HepG2 (cell line): Measurements from ENCODE around the gene PAPOLA. TPM values are rescaled to one million over a fixed set of nuclear protein-coding genes. Genes with fewer than 3 reads are reported as not detected.
A peak's percentile ranks its signal among the peaks of the same experiment; 100 is the strongest.

ENCODE experiments used
- HNF1B ChIP-seq: sonication (generic); formaldehyde crosslinking; IDR thresholded peaks from 2 replicates; pipeline ENCODE4 v1.5.1; 2020; ENCODE audit warnings: mild to moderate bottlenecking, moderate library complexity, missing genetic modification reagents
- HOXD1 ChIP-seq: sonication (generic); formaldehyde crosslinking; IDR thresholded peaks from 2 replicates; pipeline ENCODE4 v1.5.0; 2020; ENCODE audit warnings: missing genetic modification reagents
- MED8 ChIP-seq: sonication (generic); formaldehyde crosslinking; IDR thresholded peaks from 2 replicates; pipeline ENCODE4 v1.8.1; 2023; ENCODE audit warnings: mild to moderate bottlenecking, missing genetic modification reagents; ENCODE audit not compliant: insufficient replicate concordance
- MYC ChIP-seq: sonication (generic); formaldehyde crosslinking; IDR thresholded peaks from 2 replicates; pipeline ENCODE4 v1.9.0; 2021; ENCODE audit warnings: missing genetic modification reagents, borderline replicate concordance
- PAXIP1 ChIP-seq: sonication (generic); formaldehyde crosslinking; conservative IDR thresholded peaks from 2 replicates; pipeline ENCODE4 v1.4.0; 2020; ENCODE audit warnings: mild to moderate bottlenecking, missing genetic modification reagents, moderate library complexity
- SOX13 ChIP-seq, 3 experiments: fragments of 450-650 bp in 1 of 3; sonication (generic) in 1 of 3; formaldehyde crosslinking in 1 of 3; IDR thresholded peaks in 2 of 3; conservative IDR thresholded peaks in 1 of 3; 2 replicates each; pipeline versions ENCODE4 v1.5.0 to v1.6.1; 2016 to 2020; ENCODE audit warnings: antibody characterized with exemption in 1 of 3, mild to moderate bottlenecking in 1 of 3, missing compliant biosample characterization in 1 of 3, missing genetic modification reagents in 1 of 3, moderate library complexity in 1 of 3
- SRF ChIP-seq: IDR thresholded peaks from 2 replicates; pipeline ENCODE4 v1.6.1; 2011; ENCODE audit warnings: mild to moderate bottlenecking, low read depth, low read length, moderate library complexity
- ZBTB40 ChIP-seq, 2 experiments: fragments of 450-650 bp in 1 of 2; sonication (generic) in 1 of 2; formaldehyde crosslinking in 1 of 2; IDR thresholded peaks; 2 replicates each; pipeline versions ENCODE4 v1.6.1 to v1.8.0; 2016 to 2022; ENCODE audit warnings: antibody characterized with exemption in 1 of 2, mild to moderate bottlenecking in 1 of 2, missing genetic modification reagents in 1 of 2
- ZNF274 ChIP-seq: sonication (generic); formaldehyde crosslinking; IDR thresholded peaks from 2 replicates; pipeline ENCODE4 v1.5.1; 2020; ENCODE audit warnings: mild to moderate bottlenecking, missing genetic modification reagents
- ZNF326 ChIP-seq: sonication (generic); formaldehyde crosslinking; IDR thresholded peaks from 2 replicates; pipeline ENCODE4 v1.4.0; 2020; ENCODE audit warnings: missing genetic modification reagents, borderline replicate concordance
- polyA plus RNA-seq, 8 experiments: library from polyadenylated mRNA; depleted of rRNA in 3 of 8; stranded (reverse) in 7 of 8; unstranded in 1 of 8; fragments of >200 nt; fragmentation: Illumina TruSeq in 4 of 8; extraction: Trizol in 4 of 8; gene quantifications; 2 replicates each; pipeline versions ENCODE4 v1.2.1 to v1.2.3, GENCODE V29; 2011 to 2016; ENCODE audit warnings: low read depth in 4 of 8, missing spikeins in 1 of 8, mixed read lengths in 1 of 8; ENCODE audit not compliant: insufficient read depth in 1 of 8
- total RNA-seq, 5 experiments: library from RNA; depleted of rRNA; stranded (reverse); fragments of >200 nt; fragmentation: Illumina TruSeq; extraction: Trizol; gene quantifications; 2 replicates each; pipeline ENCODE4 v1.2.3, GENCODE V29; 2016; ENCODE audit warnings: low read depth in 1 of 5
- TF ChIP-seq, protein P1 (sequence below): sonication (generic); formaldehyde crosslinking; IDR thresholded peaks from 2 replicates; pipeline ENCODE4 v1.8.1; 2023; ENCODE audit warnings: mild to moderate bottlenecking, moderate library complexity, missing genetic modification reagents

The PAPOLA gene
- total and polyA plus RNA-seq, 2 of the 13 experiments (the other 11 are each of a cell fraction or from before 2014, with no cell fraction given), result 103 to 151 TPM

DNA sequence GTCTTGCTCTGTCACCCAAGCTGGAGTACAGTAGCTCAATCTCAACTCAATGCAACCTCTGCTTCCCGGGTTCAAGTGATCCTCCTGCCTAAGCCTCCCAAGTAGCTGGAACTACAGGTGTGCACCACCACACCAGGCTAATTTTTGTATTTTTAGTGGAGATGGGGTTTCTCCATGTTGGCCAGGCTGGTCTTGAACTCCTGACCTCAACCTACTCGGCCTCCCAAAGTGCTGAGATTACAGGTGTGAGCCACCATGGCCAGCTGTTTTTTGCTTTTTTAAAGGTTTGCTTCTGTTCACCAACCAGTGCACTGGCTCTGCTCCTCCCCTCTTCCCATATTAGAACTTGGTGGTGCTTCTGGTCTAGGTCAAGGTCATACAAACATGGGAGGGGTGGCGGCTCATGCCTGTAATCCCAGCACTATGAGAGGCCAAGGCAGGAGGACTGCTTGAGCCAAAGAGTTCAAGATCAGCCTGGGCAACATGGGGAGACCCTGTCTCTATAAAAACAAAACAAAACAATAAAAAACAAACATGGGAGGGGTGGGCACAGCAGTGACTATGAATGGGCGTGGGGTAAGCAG is 20.4 kb upstream of the PAPOLA start (continued):
- TF ChIP-seq, protein P1, sequence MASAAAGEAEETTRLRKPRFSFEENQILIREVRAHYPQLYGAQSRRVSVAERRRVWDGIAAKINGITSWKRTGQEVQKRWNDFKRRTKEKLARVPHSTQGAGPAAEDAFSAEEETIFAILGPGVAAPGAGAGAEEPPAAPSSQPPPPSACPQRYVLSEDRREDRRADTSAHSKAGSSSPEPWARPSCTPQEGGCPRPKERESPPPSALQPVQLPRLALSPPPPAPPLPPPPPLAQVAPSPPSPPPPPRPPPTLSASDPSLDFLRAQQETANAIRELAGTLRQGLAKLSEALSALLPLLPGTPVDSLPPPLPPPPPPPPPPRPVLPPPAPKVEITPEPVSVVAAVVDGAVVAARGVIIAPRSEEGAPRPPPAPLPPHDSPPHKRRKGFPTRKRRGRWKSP, result no peak
- TF ChIP-seq MYC (CRISPR knock-in tag) (no peak), MED8 (CRISPR knock-in tag) (no peak), PAXIP1 (0 out of 2 replicates have a peak, but pooled peaks have one; percentile 19), ZNF326 (no peak), ZNF274 (CRISPR knock-in tag) (no peak), ZBTB40 (IDR thresholded peaks at IDR 0.05) (no peak), ZBTB40 (CRISPR knock-in tag; IDR thresholded peaks at IDR 0.05) (no peak), HNF1B (peak; percentile 64), SRF (0 out of 2 replicates have a peak, but pooled peaks have one; percentile 16), HOXD1 (CRISPR knock-in tag) (no peak), SOX13 (IDR thresholded peaks at IDR 0.05) (no peak), SOX13 (CRISPR knock-in tag; conservative IDR thresholded peaks at IDR 0.05 in 1 of 2, IDR thresholded peaks at IDR 0.05 in 1 of 2) (no peak)
